ENCODE data around the gene RIMKLA.
A peak's percentile ranks its signal among the peaks of the same experiment; 100 is the strongest.

RIMKLA gene

DNA sequence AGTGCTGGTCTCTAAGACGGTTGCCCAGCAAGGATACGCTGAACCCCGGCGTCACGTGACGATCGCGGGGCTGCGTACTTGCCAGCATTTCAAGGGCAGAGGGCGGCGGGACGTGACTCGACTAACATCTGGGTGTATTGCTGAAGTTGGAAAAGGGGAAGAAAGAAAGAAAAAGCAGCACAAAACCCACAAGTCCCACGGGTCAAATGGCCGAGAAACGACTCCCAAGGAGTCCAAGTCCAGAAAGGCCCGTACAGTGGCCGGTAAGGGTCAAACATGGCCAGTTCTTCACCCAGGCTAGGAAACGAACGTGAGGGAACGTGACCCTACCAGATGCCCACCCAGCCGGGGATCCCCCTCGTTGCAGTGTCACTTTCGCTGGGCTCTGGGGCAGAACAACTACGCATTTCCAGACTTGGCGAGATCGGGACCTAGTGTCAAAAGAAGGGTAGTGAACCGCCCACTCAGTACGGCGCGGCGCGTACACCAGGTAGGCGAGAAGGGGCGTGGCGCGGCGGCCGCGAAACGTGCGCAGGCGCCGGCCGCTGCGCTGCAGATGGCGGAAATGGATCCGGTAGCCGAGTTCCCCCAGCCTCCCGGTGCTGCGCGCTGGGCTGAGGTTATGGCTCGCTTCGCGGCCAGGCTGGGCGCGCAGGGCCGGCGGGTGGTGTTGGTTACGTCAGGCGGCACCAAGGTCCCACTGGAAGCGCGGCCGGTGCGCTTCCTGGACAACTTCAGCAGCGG is 75.6 kb downstream of the RIMKLA start, which contains the start of the genes PPCS and ZMYND12:
Gene PPCS (plus strand): TSS at position 534 of the 744 bp plus-strand sequence. CDS start 23 bp downstream, at position 557.
Gene ZMYND12 (minus strand): TSS at position 13 of the 744 bp plus-strand sequence. CDS start 25 bp downstream, outside the sequence.
- Histone ChIP-seq H3K36me3 (ENCODE audit: control insufficient read depth, insufficient read depth, low read length) (peaks cover 29% of the 10 kb centered on the region), H3K4me1 (ENCODE audit: control insufficient read depth, insufficient read depth, low read length) (peaks cover 4% of the 10 kb centered on the region), H3K4me3 (ENCODE audit: low read depth, low read length) (peak within 1 kb of the TSS; percentile 77), H3K27ac (ENCODE audit: low read depth, low read length) (peak within 1 kb of the TSS; percentile 76), H3K27me3 (ENCODE audit: control insufficient read depth, insufficient read depth, low read length) (no peaks in the 10 kb centered on the region), H3K9ac (ENCODE audit: low read length) (peak within 1 kb of the TSS; percentile 94), H3K9me3 (ENCODE audit: control insufficient read depth, insufficient read depth, low read depth, low read length) (no peaks in the 10 kb centered on the region)

- Histone ChIP-seq H3K4me1 (ENCODE audit: control insufficient read depth, insufficient read depth, low read length) (peaks cover 4% of the 10 kb centered on the region), H3K27ac (ENCODE audit: low read depth, low read length) (peak overlapping the region; percentile 76), H3K27me3 (ENCODE audit: control insufficient read depth, insufficient read depth, low read length) (no peaks in the 10 kb centered on the region), H3K9me3 (ENCODE audit: control insufficient read depth, insufficient read depth, low read depth, low read length) (no peaks in the 10 kb centered on the region), H3K36me3 (ENCODE audit: control insufficient read depth, insufficient read depth, low read length) (peaks cover 29% of the 10 kb centered on the region), H3K9ac (ENCODE audit: low read length) (peak overlapping the region; percentile 94), H3K4me3 (ENCODE audit: low read depth, low read length) (peak overlapping the region; percentile 77)
Observed at GRCh38 chr1:42456754-42457089, 76.1 kb downstream of the RIMKLA start.

DNA sequence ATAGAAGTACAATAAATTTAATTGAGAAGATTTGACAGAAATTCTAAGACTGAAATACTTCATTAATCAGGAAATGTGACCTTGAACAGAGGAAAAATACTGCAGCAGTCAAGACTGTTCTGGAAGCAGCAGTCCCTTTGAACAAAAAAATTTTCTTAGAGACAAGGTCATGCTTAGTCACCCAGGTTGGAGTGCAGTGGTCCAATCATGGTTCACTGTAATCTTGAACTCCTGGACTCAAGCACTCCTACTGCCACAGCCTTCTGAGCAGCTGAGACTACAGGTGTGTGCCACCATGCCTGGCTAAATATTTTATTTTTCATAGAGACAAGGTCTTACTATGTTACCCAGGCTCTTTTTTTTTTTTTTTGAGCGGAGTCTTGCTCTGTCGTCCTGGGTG is 80.6 kb downstream of the RIMKLA start:
- no peak overlapping the region for H3K9ac ChIP-seq (ENCODE audit: low read length)
- peaks cover 29% of the 10 kb centered on the region for H3K36me3 ChIP-seq (ENCODE audit: control insufficient read depth, insufficient read depth, low read length)
- H3K4me3 ChIP-seq (ENCODE audit: low read depth, low read length): no peak overlapping the region
- H3K27ac ChIP-seq (ENCODE audit: low read depth, low read length): no peak overlapping the region
- H3K27me3 ChIP-seq (ENCODE audit: control insufficient read depth, insufficient read depth, low read length): peaks cover 15% of the 10 kb centered on the region; the same call in 1 of the 2 replicates
- no peaks in the 10 kb centered on the region for H3K9me3 ChIP-seq (ENCODE audit: control insufficient read depth, insufficient read depth, low read depth, low read length)
- peaks cover 6% of the 10 kb centered on the region for H3K4me1 ChIP-seq (ENCODE audit: control insufficient read depth, insufficient read depth, low read length)

DNA sequence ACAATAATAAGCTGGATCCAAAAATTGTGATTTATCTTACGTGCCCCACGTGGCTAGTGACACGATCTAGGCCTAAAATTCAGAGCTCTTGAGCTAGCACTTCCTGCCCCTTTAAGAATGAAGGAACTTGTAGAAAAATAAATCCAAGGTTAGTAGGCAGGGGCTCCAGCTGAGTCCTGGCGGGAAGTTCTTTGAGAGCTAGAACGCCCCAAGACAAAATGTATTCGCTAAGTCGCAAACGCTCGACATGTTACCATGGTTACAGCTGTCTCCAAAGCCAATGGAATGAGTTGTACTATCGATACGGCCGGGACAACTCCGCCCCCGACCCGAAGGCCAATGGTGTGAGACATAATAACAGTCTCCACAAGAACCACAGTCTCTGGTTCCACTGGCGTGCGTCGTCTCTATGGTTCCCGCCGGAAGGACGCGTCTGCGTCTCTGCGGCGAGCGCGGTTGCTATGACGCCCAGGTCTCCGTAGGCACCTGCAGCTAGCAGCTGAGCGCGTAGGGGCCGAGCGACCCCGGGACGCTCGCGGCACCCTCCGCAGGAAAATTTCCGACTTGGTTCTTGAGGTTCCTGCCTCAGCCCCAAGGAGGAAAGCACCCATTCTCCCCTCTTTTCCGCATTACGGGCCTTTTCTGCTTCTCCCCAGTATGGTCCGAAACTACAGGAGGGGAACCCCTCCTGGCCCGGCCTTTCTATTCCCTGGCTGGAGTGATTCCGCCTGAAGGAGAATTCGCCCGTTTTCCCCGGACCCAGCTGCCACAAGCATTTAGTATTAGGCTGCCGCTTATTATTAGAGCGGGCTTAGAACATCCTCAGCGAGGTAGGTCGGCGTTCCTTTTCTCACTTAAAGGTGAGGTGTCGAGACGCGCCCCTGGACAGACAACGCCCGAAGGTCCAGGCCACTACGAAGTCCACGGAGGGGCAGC is 82.5 kb downstream of the RIMKLA start, which contains the start of gene CCDC30:
Gene CCDC30 (plus strand): TSS at position 459 of the 936 bp plus-strand sequence. CDS start 17,266 bp downstream, outside the sequence.
- Histone ChIP-seq H3K9me3 (ENCODE audit: control insufficient read depth, insufficient read depth, low read depth, low read length) (no peaks in the 10 kb centered on the region), H3K27me3 (ENCODE audit: control insufficient read depth, insufficient read depth, low read length) (peaks cover 15% of the 10 kb centered on the region; the same call in 1 of the 2 replicates), H3K4me1 (ENCODE audit: control insufficient read depth, insufficient read depth, low read length) (peaks cover 6% of the 10 kb centered on the region), H3K36me3 (ENCODE audit: control insufficient read depth, insufficient read depth, low read length) (peaks cover 28% of the 10 kb centered on the region), H3K9ac (ENCODE audit: low read length) (peak within 1 kb of the TSS; percentile 46), H3K27ac (ENCODE audit: low read depth, low read length) (no peak within 1 kb of the TSS), H3K4me3 (ENCODE audit: low read depth, low read length) (peak within 1 kb of the TSS; percentile 76)

DNA sequence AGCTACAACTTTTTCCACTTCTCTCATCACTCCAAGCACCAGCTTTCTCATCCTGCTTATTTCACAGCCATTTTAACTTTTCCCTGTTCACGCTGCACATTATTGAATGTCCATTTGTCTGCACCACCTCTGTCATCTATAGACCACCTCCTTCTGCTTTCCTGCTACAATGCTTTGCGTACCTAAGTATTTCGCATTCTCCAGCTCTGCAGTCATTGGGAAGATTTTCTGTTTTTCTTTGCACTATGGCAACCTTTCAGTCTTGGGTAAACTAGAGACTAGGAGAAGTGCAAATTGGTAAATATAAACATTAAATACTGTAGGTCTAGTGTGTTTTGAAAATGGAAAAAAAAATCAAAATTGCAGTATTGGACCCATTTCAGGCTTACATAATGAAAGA is 83.3 kb downstream of the RIMKLA start:
- peak overlapping the region; percentile 76 for H3K4me3 ChIP-seq (ENCODE audit: low read depth, low read length)
- peaks cover 6% of the 10 kb centered on the region for H3K4me1 ChIP-seq (ENCODE audit: control insufficient read depth, insufficient read depth, low read length)
- H3K27me3 ChIP-seq (ENCODE audit: control insufficient read depth, insufficient read depth, low read length): peaks cover 19% of the 10 kb centered on the region; the same call in 1 of the 2 replicates
- H3K36me3 ChIP-seq (ENCODE audit: control insufficient read depth, insufficient read depth, low read length): peaks cover 20% of the 10 kb centered on the region
- peak overlapping the region; percentile 8 for H3K9ac ChIP-seq (ENCODE audit: low read length)
- no peak overlapping the region for H3K27ac ChIP-seq (ENCODE audit: low read depth, low read length)
- H3K9me3 ChIP-seq (ENCODE audit: control insufficient read depth, insufficient read depth, low read depth, low read length): no peaks in the 10 kb centered on the region

- Histone ChIP-seq H3K9me3 (ENCODE audit: control insufficient read depth, insufficient read depth, low read depth, low read length) (no peaks in the 10 kb centered on the region), H3K27ac (ENCODE audit: low read depth, low read length) (no peak overlapping the region), H3K4me3 (ENCODE audit: low read depth, low read length) (no peak overlapping the region), H3K36me3 (ENCODE audit: control insufficient read depth, insufficient read depth, low read length) (no peaks in the 10 kb centered on the region; the same call in 1 of the 2 replicates), H3K4me1 (ENCODE audit: control insufficient read depth, insufficient read depth, low read length) (peaks cover 6% of the 10 kb centered on the region), H3K27me3 (ENCODE audit: control insufficient read depth, insufficient read depth, low read length) (peaks cover 19% of the 10 kb centered on the region; the same call in 1 of the 2 replicates), H3K9ac (ENCODE audit: low read length) (no peak overlapping the region)
Observed at GRCh38 chr1:42466030-42466429, 85.4 kb downstream of the RIMKLA start.

- no peak overlapping the region for H3K27ac ChIP-seq (ENCODE audit: low read depth, low read length)
- H3K4me1 ChIP-seq (ENCODE audit: control insufficient read depth, insufficient read depth, low read length): no peaks in the 10 kb centered on the region
- H3K4me3 ChIP-seq (ENCODE audit: low read depth, low read length): no peak overlapping the region
- H3K36me3 ChIP-seq (ENCODE audit: control insufficient read depth, insufficient read depth, low read length): no peaks in the 10 kb centered on the region
- H3K9me3 ChIP-seq (ENCODE audit: control insufficient read depth, insufficient read depth, low read depth, low read length): no peaks in the 10 kb centered on the region
- peaks cover 5% of the 10 kb centered on the region; the same call in 1 of the 2 replicates for H3K27me3 ChIP-seq (ENCODE audit: control insufficient read depth, insufficient read depth, low read length)
- H3K9ac ChIP-seq (ENCODE audit: low read length): no peak overlapping the region
Observed at GRCh38 chr1:42469727-42470126, 89.1 kb downstream of the RIMKLA start.
